HepG2 (cell line): ENCODE results near the gene FLRT2. TPM values are rescaled to one million over a fixed set of nuclear protein-coding genes. Genes with fewer than 3 reads are reported as not detected.

Source experiments
- ATAC-seq: fragments of 200-7000 bp; cut with Tn5 transposase; 3 replicates; pipeline ENCODE4 v1.9.1; 2020; ENCODE audit warnings: mild to moderate bottlenecking, moderate library complexity
- BruUV-seq: library from RNA; stranded (reverse); fragments of 400-500 nt; replicated peaks from 2 replicates; lab custom pipeline; 2021; lab: Mats Ljungman, UMichigan
- CTCF ChIA-PET: fragments of 300-600 bp; formaldehyde crosslinking; extraction: SDS; loops from one replicate; lab custom pipeline; 2021; ENCODE audit warnings: low total read pairs, inconsistent platforms, low intra/inter-chr PET ratio; lab: Yijun Ruan, JAX
- POLR2A ChIA-PET: fragments of 350-600 bp; sonication (Branson Sonifier 250); formaldehyde crosslinking; loops from one replicate; lab custom pipeline; 2020; ENCODE audit warnings: antibody characterized with exemption, inconsistent platforms; lab: Yijun Ruan, JAX
- DNase-seq: peaks from one replicate; pipeline ENCODE4 v3.0.0-alpha.2; 2015; ENCODE audit warnings: low spot score
- FAIRE-seq: peaks from 3 replicates; lab custom pipeline; 2011; peaks lifted over from hg19 to GRCh38; lab: Jason Lieb, UNC
- H2AFZ ChIP-seq: one replicate; pipeline ENCODE4 v1.6.1; 2011; ENCODE audit warnings: low read length, inconsistent platforms
- H3K27ac ChIP-seq: fragments of 300-600 bp; 3 replicates; pipeline ENCODE4 v1.8.0; 2011; ENCODE audit warnings: mixed run types, mild to moderate bottlenecking, mixed read lengths, low read length, inconsistent platforms; ENCODE audit not compliant: insufficient read depth; ENCODE audit errors: extremely low read length
- H3K27me3 ChIP-seq, 2 experiments: fragments of 200-600 bp in 1 of 2; 2 replicates in 1 of 2; 3 replicates in 1 of 2; pipeline versions ENCODE4 v1.6.0 to v1.8.0; 2011; ENCODE audit warnings: low read length in 2 of 2, mild to moderate bottlenecking in 2 of 2, moderate library complexity in 2 of 2, inconsistent platforms in 1 of 2; ENCODE audit not compliant: insufficient read depth in 2 of 2, control insufficient read depth in 1 of 2
- H3K36me3 ChIP-seq, 2 experiments: fragments of 200-600 bp in 1 of 2; replicated peaks in 1 of 2; 2 replicates in 1 of 2; 3 replicates in 1 of 2; pipeline versions ENCODE4 v1.5.1 to v1.8.0; 2011; ENCODE audit warnings: low read length in 2 of 2, inconsistent platforms in 1 of 2; ENCODE audit not compliant: insufficient read depth in 2 of 2, control insufficient read depth in 1 of 2
- H3K4me1 ChIP-seq: 2 replicates; pipeline ENCODE4 v1.5.1; 2012; ENCODE audit warnings: low read length, inconsistent platforms; ENCODE audit not compliant: insufficient read depth
- H3K4me2 ChIP-seq: 2 replicates; pipeline ENCODE4 v1.6.0; 2011; ENCODE audit warnings: low read depth, low read length, inconsistent platforms
- H3K4me3 ChIP-seq, 3 experiments: fragments of 200-600 bp in 1 of 3; sonication (generic), shearing (Covaris generic) in 1 of 3; replicated peaks in 1 of 3; 2 replicates each; pipeline ENCODE4 v1.5.1; 2011 to 2016; ENCODE audit warnings: low read length in 3 of 3, inconsistent platforms in 2 of 3, low read depth in 2 of 3, mild to moderate bottlenecking in 2 of 3, control low read depth in 1 of 3, mixed read lengths in 1 of 3; ENCODE audit not compliant: insufficient read depth in 1 of 3
- H3K79me2 ChIP-seq: one replicate; pipeline ENCODE4 v1.6.1; 2011; ENCODE audit warnings: low read length, inconsistent platforms; ENCODE audit not compliant: insufficient read depth
- H3K9ac ChIP-seq: 2 replicates; pipeline ENCODE4 v1.6.0; 2011; ENCODE audit warnings: mild to moderate bottlenecking, low read depth, low read length, inconsistent platforms; ENCODE audit not compliant: insufficient read depth
- H3K9me3 ChIP-seq: 2 replicates; pipeline ENCODE4 v1.5.1; 2012; ENCODE audit warnings: mild to moderate bottlenecking, low read length
- H4K20me1 ChIP-seq: 2 replicates; pipeline ENCODE4 v1.6.0; 2011; ENCODE audit warnings: inconsistent platforms, mild to moderate bottlenecking, low read length, moderate library complexity; ENCODE audit not compliant: insufficient read depth
- ATAD3A ChIP-seq: sonication (generic); formaldehyde crosslinking; IDR thresholded peaks from 2 replicates; pipeline ENCODE4 v1.4.0; 2020; ENCODE audit warnings: missing genetic modification reagents
- NFE2L2 ChIP-seq: fragments of 150-350 bp; IDR thresholded peaks from 2 replicates; pipeline ENCODE4 v1.6.1; 2014; ENCODE audit warnings: low read length
- ZNF30 ChIP-seq: sonication (generic); formaldehyde crosslinking; IDR thresholded peaks from 2 replicates; pipeline ENCODE4 v1.5.0; 2020; ENCODE audit warnings: mild to moderate bottlenecking, missing genetic modification reagents
- WGBS: methylation state at CpG from one replicate; pipeline ENCODE4 v1.1.6; 2017; ENCODE audit warnings: low lambda C conversion rate; 5-methylcytosine and 5-hydroxymethylcytosine counted together
- in situ Hi-C: cut with HindIII; loops from 2 replicates; pipeline ENCODE4 v1.10.0; 2017; ENCODE audit warnings: low pct_unique_long_range_greater_than_20kb; ENCODE audit not compliant: extremely low pct_ligation_motif_present
- intact Hi-C: fragments of 100-400 bp; cut with micrococcal nuclease; formaldehyde crosslinking; loops from one replicate; pipeline ENCODE4 v1.10.0; 2022; ENCODE audit not compliant: unreplicated experiment
- polyA plus RNA-seq, 8 experiments: library from polyadenylated mRNA; depleted of rRNA in 3 of 8; stranded (reverse) in 7 of 8; unstranded in 1 of 8; fragments of >200 nt; fragmentation: Illumina TruSeq in 4 of 8; extraction: Trizol in 4 of 8; gene quantifications; 2 replicates each; pipeline versions ENCODE4 v1.2.1 to v1.2.3, GENCODE V29; 2011 to 2016; ENCODE audit warnings: low read depth in 4 of 8, missing spikeins in 1 of 8, mixed read lengths in 1 of 8; ENCODE audit not compliant: insufficient read depth in 1 of 8
- total RNA-seq, 5 experiments: library from RNA; depleted of rRNA; stranded (reverse); fragments of >200 nt; fragmentation: Illumina TruSeq; extraction: Trizol; gene quantifications; 2 replicates each; pipeline ENCODE4 v1.2.3, GENCODE V29; 2016; ENCODE audit warnings: low read depth in 1 of 5
- TF ChIP-seq, protein P1 (sequence below): IDR thresholded peaks from 2 replicates; pipeline ENCODE4 v1.6.1; 2016; ENCODE audit warnings: low read depth, missing genetic modification reagents, missing compliant biosample characterization
- TF ChIP-seq, protein P2 (sequence below): sonication (generic); formaldehyde crosslinking; IDR thresholded peaks from 2 replicates; pipeline ENCODE4 v1.4.0; 2020; ENCODE audit warnings: missing genetic modification reagents
- TF ChIP-seq, protein P3 (sequence below): sonication (generic); formaldehyde crosslinking; IDR thresholded peaks from 2 replicates; pipeline ENCODE4 v1.8.1; 2023; ENCODE audit warnings: mild to moderate bottlenecking, inconsistent platforms, moderate library complexity, missing genetic modification reagents, borderline replicate concordance

FLRT2 gene
- total and polyA plus RNA-seq, 2 of the 13 experiments (the other 11 are each of a cell fraction or from before 2014, with no cell fraction given) = not detected

DNA sequence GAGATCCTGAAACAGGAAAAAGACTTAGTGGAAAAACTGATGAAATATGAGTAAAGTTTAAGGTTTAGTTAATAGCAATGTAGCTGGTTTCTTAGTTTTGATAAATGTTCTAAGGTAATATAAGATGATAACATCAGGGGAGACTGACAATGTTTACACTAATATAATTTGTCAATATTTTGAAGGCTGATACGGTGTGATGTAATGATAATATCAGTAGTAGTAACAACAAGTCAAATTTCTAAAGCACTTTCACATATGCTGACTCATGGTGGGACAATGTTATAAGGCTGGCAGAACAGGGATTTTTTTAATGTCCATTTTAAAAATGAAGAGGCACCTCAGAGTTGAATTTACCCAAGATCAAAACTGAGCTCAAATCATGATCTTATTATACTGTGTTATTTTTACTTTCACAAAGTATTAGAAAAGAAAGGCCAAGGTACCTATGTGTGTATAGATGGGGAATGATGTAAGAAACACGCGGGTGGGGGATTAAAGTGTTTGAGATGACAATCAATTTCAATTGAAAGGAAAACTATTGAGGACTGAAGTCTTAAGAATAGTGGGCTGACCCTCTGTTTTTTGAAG is 2.4 kb upstream of the FLRT2 start:
- in situ Hi-C loops (loop anchor here (10.0 kb wide), 1 partner anchor 113 kb away; no protein-coding TSS in a partner anchor), intact Hi-C loops (loop anchor here (2.0 to 10.0 kb wide), 2 partner anchors 113 to 333 kb away; no protein-coding TSS in a partner anchor)
- 65% methylated on average over 3 of the region's 3 CpGs for WGBS
- CTCF ChIA-PET = interaction anchor here (0.7 kb wide), 1 partner anchor 113 kb away, joined by 3 read pairs; no protein-coding TSS in a partner anchor
- H3K9ac ChIP-seq = no peak overlapping the region
- POLR2A ChIA-PET = no interaction called here
- H3K27me3 ChIP-seq = peaks cover 4 to 39% of the 10 kb centered on the region in 2 experiments
- no peaks in the 10 kb centered on the region for H3K36me3 ChIP-seq
- H3K4me1 ChIP-seq = no peaks in the 10 kb centered on the region
- H3K4me2 ChIP-seq = no peak overlapping the region
- FAIRE-seq = no peak
- no peaks in the 10 kb centered on the region for H4K20me1 ChIP-seq
- no peak overlapping the region for H3K4me3 ChIP-seq
- TF ChIP-seq NFE2L2 (peak; percentile 66; the same call in 1 of the 2 replicates), ATAD3A (no peak), ZNF30 (CRISPR knock-in tag) (no peak)
- TF ChIP-seq, protein P1, sequence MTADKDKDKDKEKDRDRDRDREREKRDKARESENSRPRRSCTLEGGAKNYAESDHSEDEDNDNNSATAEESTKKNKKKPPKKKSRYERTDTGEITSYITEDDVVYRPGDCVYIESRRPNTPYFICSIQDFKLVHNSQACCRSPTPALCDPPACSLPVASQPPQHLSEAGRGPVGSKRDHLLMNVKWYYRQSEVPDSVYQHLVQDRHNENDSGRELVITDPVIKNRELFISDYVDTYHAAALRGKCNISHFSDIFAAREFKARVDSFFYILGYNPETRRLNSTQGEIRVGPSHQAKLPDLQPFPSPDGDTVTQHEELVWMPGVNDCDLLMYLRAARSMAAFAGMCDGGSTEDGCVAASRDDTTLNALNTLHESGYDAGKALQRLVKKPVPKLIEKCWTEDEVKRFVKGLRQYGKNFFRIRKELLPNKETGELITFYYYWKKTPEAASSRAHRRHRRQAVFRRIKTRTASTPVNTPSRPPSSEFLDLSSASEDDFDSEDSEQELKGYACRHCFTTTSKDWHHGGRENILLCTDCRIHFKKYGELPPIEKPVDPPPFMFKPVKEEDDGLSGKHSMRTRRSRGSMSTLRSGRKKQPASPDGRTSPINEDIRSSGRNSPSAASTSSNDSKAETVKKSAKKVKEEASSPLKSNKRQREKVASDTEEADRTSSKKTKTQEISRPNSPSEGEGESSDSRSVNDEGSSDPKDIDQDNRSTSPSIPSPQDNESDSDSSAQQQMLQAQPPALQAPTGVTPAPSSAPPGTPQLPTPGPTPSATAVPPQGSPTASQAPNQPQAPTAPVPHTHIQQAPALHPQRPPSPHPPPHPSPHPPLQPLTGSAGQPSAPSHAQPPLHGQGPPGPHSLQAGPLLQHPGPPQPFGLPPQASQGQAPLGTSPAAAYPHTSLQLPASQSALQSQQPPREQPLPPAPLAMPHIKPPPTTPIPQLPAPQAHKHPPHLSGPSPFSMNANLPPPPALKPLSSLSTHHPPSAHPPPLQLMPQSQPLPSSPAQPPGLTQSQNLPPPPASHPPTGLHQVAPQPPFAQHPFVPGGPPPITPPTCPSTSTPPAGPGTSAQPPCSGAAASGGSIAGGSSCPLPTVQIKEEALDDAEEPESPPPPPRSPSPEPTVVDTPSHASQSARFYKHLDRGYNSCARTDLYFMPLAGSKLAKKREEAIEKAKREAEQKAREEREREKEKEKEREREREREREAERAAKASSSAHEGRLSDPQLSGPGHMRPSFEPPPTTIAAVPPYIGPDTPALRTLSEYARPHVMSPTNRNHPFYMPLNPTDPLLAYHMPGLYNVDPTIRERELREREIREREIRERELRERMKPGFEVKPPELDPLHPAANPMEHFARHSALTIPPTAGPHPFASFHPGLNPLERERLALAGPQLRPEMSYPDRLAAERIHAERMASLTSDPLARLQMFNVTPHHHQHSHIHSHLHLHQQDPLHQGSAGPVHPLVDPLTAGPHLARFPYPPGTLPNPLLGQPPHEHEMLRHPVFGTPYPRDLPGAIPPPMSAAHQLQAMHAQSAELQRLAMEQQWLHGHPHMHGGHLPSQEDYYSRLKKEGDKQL (CRISPR knock-in tag) = no peak
- TF ChIP-seq, protein P2, sequence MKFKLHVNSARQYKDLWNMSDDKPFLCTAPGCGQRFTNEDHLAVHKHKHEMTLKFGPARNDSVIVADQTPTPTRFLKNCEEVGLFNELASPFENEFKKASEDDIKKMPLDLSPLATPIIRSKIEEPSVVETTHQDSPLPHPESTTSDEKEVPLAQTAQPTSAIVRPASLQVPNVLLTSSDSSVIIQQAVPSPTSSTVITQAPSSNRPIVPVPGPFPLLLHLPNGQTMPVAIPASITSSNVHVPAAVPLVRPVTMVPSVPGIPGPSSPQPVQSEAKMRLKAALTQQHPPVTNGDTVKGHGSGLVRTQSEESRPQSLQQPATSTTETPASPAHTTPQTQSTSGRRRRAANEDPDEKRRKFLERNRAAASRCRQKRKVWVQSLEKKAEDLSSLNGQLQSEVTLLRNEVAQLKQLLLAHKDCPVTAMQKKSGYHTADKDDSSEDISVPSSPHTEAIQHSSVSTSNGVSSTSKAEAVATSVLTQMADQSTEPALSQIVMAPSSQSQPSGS (CRISPR knock-in tag) = no peak
- TF ChIP-seq, protein P3, sequence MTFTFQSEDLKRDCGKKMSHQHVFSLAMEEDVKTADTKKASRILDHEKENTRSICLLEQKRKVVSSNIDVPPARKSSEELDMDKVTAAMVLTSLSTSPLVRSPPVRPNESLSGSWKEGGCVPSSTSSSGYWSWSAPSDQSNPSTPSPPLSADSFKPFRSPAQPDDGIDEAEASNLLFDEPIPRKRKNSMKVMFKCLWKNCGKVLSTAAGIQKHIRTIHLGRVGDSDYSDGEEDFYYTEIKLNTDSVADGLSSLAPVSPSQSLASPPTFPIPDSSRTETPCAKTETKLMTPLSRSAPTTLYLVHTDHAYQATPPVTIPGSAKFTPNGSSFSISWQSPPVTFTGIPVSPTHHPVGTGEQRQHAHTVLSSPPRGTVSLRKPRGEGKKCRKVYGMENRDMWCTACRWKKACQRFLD (CRISPR knock-in tag) = no peak
- no peak for ATAC-seq
- no peak for DNase-seq
- no peak overlapping the region for H3K27ac ChIP-seq
- no TSS peak for BruUV-seq
- H3K9me3 ChIP-seq = peaks cover 14% of the 10 kb centered on the region; the same call in 1 of the 2 replicates
- no peaks in the 10 kb centered on the region for H3K79me2 ChIP-seq
- H2AFZ ChIP-seq = no peak overlapping the region
